ENCODE results near the gene KPTN. TPM values are rescaled to one million over a fixed set of nuclear protein-coding genes. Genes with fewer than 3 reads are reported as not detected.

Gene KPTN
- total and polyA plus RNA-seq, 2 experiments from 2014 or later, result 3.1 to 9.6 TPM

GRCh38 chr19:47492137-47492533 is 8.1 kb upstream of the KPTN start:
- Histone ChIP-seq H3K27me3 (replicated peaks; ENCODE audit: insufficient read depth) (no peaks in the 10 kb centered on the region), H3K27ac (no peak overlapping the region), H3K79me2 (ENCODE audit: insufficient read depth) (peaks cover 13% of the 10 kb centered on the region)

GRCh38 chr19:47491358-47492136 is 7.5 kb upstream of the KPTN start:
- no peak overlapping the region for H3K9ac ChIP-seq
- H3K4me3 ChIP-seq, result no peak overlapping the region
- no peaks in the 10 kb centered on the region for H3K4me1 ChIP-seq (ENCODE audit: insufficient read depth)
- no peaks in the 10 kb centered on the region for H3K9me2 ChIP-seq (ENCODE audit: insufficient read depth)
- H3K27me3 ChIP-seq (replicated peaks; ENCODE audit: insufficient read depth), result no peaks in the 10 kb centered on the region
- WGBS, 2 experiments (ENCODE audit: low coverage in 1 of 2, low lambda C conversion rate in 2 of 2, missing lambda C conversion rate in 2 of 2), result 83 to 88% methylated on average over 20 to 22 of the region's 22 CpGs
- no peaks in the 10 kb centered on the region for H3K9me3 ChIP-seq (ENCODE audit: low read depth)
- DNase-seq, result no peak
- in situ Hi-C loops (cut with MboI), result no loop called here
- peaks cover 7% of the 10 kb centered on the region; the same call in 1 of the 2 replicates for H3K79me2 ChIP-seq (ENCODE audit: insufficient read depth)
- TF ChIP-seq EZH2 (IDR thresholded peaks at IDR 0.05; ENCODE audit: insufficient read depth, poor library complexity, severe bottlenecking), result no peak
- TF ChIP-seq EZH2phosphoT487 (IDR thresholded peaks at IDR 0.05; ENCODE audit: insufficient read depth, low read depth), result no peak
- no peaks in the 10 kb centered on the region; the same call in 1 of the 2 replicates for H3K36me3 ChIP-seq (ENCODE audit: low read depth)
- no peak overlapping the region for H3K27ac ChIP-seq
- no peak overlapping the region for H2AFZ ChIP-seq
- H3K4me2 ChIP-seq (ENCODE audit: unreplicated experiment), result no peak overlapping the region
- H4K20me1 ChIP-seq (ENCODE audit: insufficient read depth), result no peaks in the 10 kb centered on the region
- H3F3A ChIP-seq (ENCODE audit: insufficient read depth), result no peaks in the 10 kb centered on the region

More at GRCh38 chr19:47492137-47492533, 8.1 kb upstream of the KPTN start:
- Histone ChIP-seq H3K4me3 (no peak overlapping the region), H4K20me1 (ENCODE audit: insufficient read depth) (no peaks in the 10 kb centered on the region), H3K9me3 (ENCODE audit: low read depth) (no peaks in the 10 kb centered on the region), H3K4me2 (ENCODE audit: unreplicated experiment) (no peak overlapping the region), H3K36me3 (ENCODE audit: low read depth) (no peaks in the 10 kb centered on the region; the same call in 1 of the 2 replicates), H3K9ac (no peak overlapping the region), H3F3A (ENCODE audit: insufficient read depth) (no peaks in the 10 kb centered on the region), H3K4me1 (ENCODE audit: insufficient read depth) (no peaks in the 10 kb centered on the region), H3K9me2 (ENCODE audit: insufficient read depth) (no peaks in the 10 kb centered on the region), H2AFZ (no peak overlapping the region)
- in situ Hi-C loops (cut with MboI), result no loop called here
- TF ChIP-seq EZH2phosphoT487 (IDR thresholded peaks at IDR 0.05; ENCODE audit: insufficient read depth, low read depth), result no peak
- TF ChIP-seq EZH2 (IDR thresholded peaks at IDR 0.05; ENCODE audit: insufficient read depth, poor library complexity, severe bottlenecking), result no peak
- WGBS, 2 experiments (ENCODE audit: low coverage in 1 of 2, low lambda C conversion rate in 2 of 2, missing lambda C conversion rate in 2 of 2), result 82 to 85% methylated on average over 11 to 14 of the region's 14 CpGs
- DNase-seq, result no peak

- in situ Hi-C loops (cut with MboI), result no loop called here
- Histone ChIP-seq H2AFZ (no peak overlapping the region), H3K4me3 (no peak overlapping the region), H3K4me1 (ENCODE audit: insufficient read depth) (no peaks in the 10 kb centered on the region), H3K27ac (no peak overlapping the region), H3K9me3 (ENCODE audit: low read depth) (no peaks in the 10 kb centered on the region), H3K4me2 (ENCODE audit: unreplicated experiment) (no peak overlapping the region), H3K36me3 (ENCODE audit: low read depth) (no peaks in the 10 kb centered on the region; the same call in 1 of the 2 replicates), H3F3A (ENCODE audit: insufficient read depth) (no peaks in the 10 kb centered on the region), H3K79me2 (ENCODE audit: insufficient read depth) (no peaks in the 10 kb centered on the region), H3K27me3 (replicated peaks; ENCODE audit: insufficient read depth) (no peaks in the 10 kb centered on the region), H4K20me1 (ENCODE audit: insufficient read depth) (no peaks in the 10 kb centered on the region), H3K9me2 (ENCODE audit: insufficient read depth) (no peaks in the 10 kb centered on the region), H3K9ac (no peak overlapping the region)
- no peak for DNase-seq
- TF ChIP-seq EZH2 (IDR thresholded peaks at IDR 0.05; ENCODE audit: insufficient read depth, poor library complexity, severe bottlenecking) (no peak), EZH2phosphoT487 (IDR thresholded peaks at IDR 0.05; ENCODE audit: insufficient read depth, low read depth) (no peak)
- WGBS, 2 experiments (ENCODE audit: low coverage in 1 of 2, low lambda C conversion rate in 2 of 2, missing lambda C conversion rate in 2 of 2), result 78 to 80% methylated on average over 3 of the region's 3 CpGs
Measured at GRCh38 chr19:47490847-47491246, 6.8 kb upstream of the KPTN start.

- H3F3A ChIP-seq (ENCODE audit: insufficient read depth), result 0 out of 2 replicates have a peak, but pooled peaks cover 5% of the 10 kb centered on the region
- no peak overlapping the region for H3K27ac ChIP-seq
- no peaks in the 10 kb centered on the region for H3K79me2 ChIP-seq (ENCODE audit: insufficient read depth)
- WGBS, 2 experiments (ENCODE audit: low coverage in 1 of 2, low lambda C conversion rate in 2 of 2, missing lambda C conversion rate in 2 of 2), result 86 to 94% methylated on average over 6 to 7 of the region's 7 CpGs
- H3K27me3 ChIP-seq (replicated peaks; ENCODE audit: insufficient read depth), result no peaks in the 10 kb centered on the region
- no peaks in the 10 kb centered on the region; the same call in 1 of the 2 replicates for H3K4me1 ChIP-seq (ENCODE audit: insufficient read depth)
- H3K9ac ChIP-seq, result no peak overlapping the region
- H4K20me1 ChIP-seq (ENCODE audit: insufficient read depth), result no peaks in the 10 kb centered on the region
- no peak overlapping the region for H3K4me3 ChIP-seq
- H2AFZ ChIP-seq, result no peak overlapping the region
- TF ChIP-seq EZH2phosphoT487 (IDR thresholded peaks at IDR 0.05; ENCODE audit: insufficient read depth, low read depth), result no peak
- TF ChIP-seq EZH2 (IDR thresholded peaks at IDR 0.05; ENCODE audit: insufficient read depth, poor library complexity, severe bottlenecking), result no peak
- no peak overlapping the region for H3K4me2 ChIP-seq (ENCODE audit: unreplicated experiment)
- no peaks in the 10 kb centered on the region for H3K9me2 ChIP-seq (ENCODE audit: insufficient read depth)
- in situ Hi-C loops (cut with MboI), result no loop called here
- no peaks in the 10 kb centered on the region for H3K9me3 ChIP-seq (ENCODE audit: low read depth)
- DNase-seq, result no peak
- peaks cover 6% of the 10 kb centered on the region; the same call in 1 of the 2 replicates for H3K36me3 ChIP-seq (ENCODE audit: low read depth)
Measured at GRCh38 chr19:47490031-47490430, 6.0 kb upstream of the KPTN start.
